SK-N-SH (cell line): ENCODE data around the gene CNOT1. TPM values are rescaled to one million over a fixed set of nuclear protein-coding genes. Genes with fewer than 3 reads are reported as not detected.

Experiments
- CTCF ChIA-PET: fragments of 300-600, 350-600 bp; formaldehyde crosslinking; extraction: SDS; loops from one replicate; lab custom pipeline; 2021; lab: Yijun Ruan, JAX
- POLR2A ChIA-PET: fragments of 350-600 bp; sonication (Branson Sonifier 250); formaldehyde crosslinking; extraction: SDS; loops from one replicate; lab custom pipeline; 2020; ENCODE audit warnings: antibody characterized with exemption, inconsistent platforms; lab: Yijun Ruan, JAX
- DNase-seq: peaks from one replicate; pipeline ENCODE4 v3.0.0; 2012
- H2AFZ ChIP-seq: fragments of 200-600 bp; sonication (generic); 2 replicates; pipeline ENCODE4 v1.8.1; 2016; ENCODE audit warnings: antibody characterized with exemption, mild to moderate bottlenecking, low read depth
- H3F3A ChIP-seq: fragments of 200-600 bp; sonication (generic); replicated peaks from 2 replicates; pipeline ENCODE3; 2016; ENCODE audit warnings: antibody characterized with exemption, mild to moderate bottlenecking; ENCODE audit not compliant: insufficient read depth
- H3K27ac ChIP-seq, 2 experiments: fragments of 200-500 bp in 1 of 2; fragments of 200-600 bp in 1 of 2; sonication (Bioruptor generic) in 1 of 2; sonication (generic), shearing (Covaris generic) in 1 of 2; 2 replicates each; pipeline versions ENCODE4 v1.5.1 to v1.6.1; 2014 to 2016; ENCODE audit warnings: low read depth in 2 of 2, inconsistent platforms in 1 of 2, low read length in 1 of 2, mild to moderate bottlenecking in 1 of 2, mixed read lengths in 1 of 2
- H3K27me3 ChIP-seq: fragments of 200-600 bp; sonication (generic), shearing (Covaris generic); 2 replicates; pipeline ENCODE4 v1.6.1; 2016; ENCODE audit warnings: mixed run types; ENCODE audit not compliant: insufficient read depth
- H3K36me3 ChIP-seq, 2 experiments: fragments of 200-500 bp in 1 of 2; fragments of 200-600 bp in 1 of 2; sonication (Bioruptor generic) in 1 of 2; sonication (generic) in 1 of 2; replicated peaks in 1 of 2; 2 replicates each; pipeline versions ENCODE3 to v1.5.1; 2014 to 2016; ENCODE audit warnings: low read length in 1 of 2, mild to moderate bottlenecking in 1 of 2; ENCODE audit not compliant: insufficient read depth in 2 of 2, control insufficient read depth in 1 of 2
- H3K4me1 ChIP-seq, 2 experiments: fragments of 200-500 bp in 1 of 2; fragments of 200-600 bp in 1 of 2; sonication (Bioruptor generic) in 1 of 2; sonication (generic), shearing (Covaris generic) in 1 of 2; 2 replicates each; pipeline versions ENCODE4 v1.5.1 to v1.6.1; 2014 to 2016; ENCODE audit warnings: low read depth in 1 of 2, low read length in 1 of 2, mixed run types in 1 of 2; ENCODE audit not compliant: insufficient read depth in 2 of 2, control insufficient read depth in 1 of 2
- H3K4me2 ChIP-seq: fragments of 200-600 bp; sonication (generic), shearing (Covaris generic); 2 replicates; pipeline ENCODE4 v1.6.1; 2017; ENCODE audit warnings: mixed run types
- H3K4me3 ChIP-seq, 2 experiments: fragments of 200-500 bp in 1 of 2; fragments of 200-600 bp in 1 of 2; sonication (Bioruptor generic) in 1 of 2; sonication (generic), shearing (Covaris generic) in 1 of 2; 2 replicates each; pipeline versions ENCODE4 v1.5.1 to v1.8.1; 2014 to 2016; ENCODE audit warnings: low read depth in 2 of 2, inconsistent platforms in 1 of 2, low read length in 1 of 2, mild to moderate bottlenecking in 1 of 2, mixed read lengths in 1 of 2, moderate library complexity in 1 of 2
- H3K79me2 ChIP-seq: fragments of 200-600 bp; sonication (generic); 2 replicates; pipeline ENCODE4 v1.8.1; 2017; ENCODE audit warnings: mild to moderate bottlenecking; ENCODE audit not compliant: insufficient read depth
- H3K9ac ChIP-seq: fragments of 200-600 bp; sonication (generic); 2 replicates; pipeline ENCODE4 v1.6.1; 2017; ENCODE audit warnings: mixed run types
- H3K9me2 ChIP-seq: fragments of 200-600 bp; sonication (generic); 2 replicates; pipeline ENCODE4 v1.6.1; 2017; ENCODE audit warnings: mixed run types
- H3K9me3 ChIP-seq: fragments of 200-600 bp; sonication (generic); 2 replicates; pipeline ENCODE4 v1.6.1; 2017; ENCODE audit warnings: mixed run types, mild to moderate bottlenecking, moderate library complexity
- H4K20me1 ChIP-seq: fragments of 200-600 bp; sonication (generic); 2 replicates; pipeline ENCODE4 v1.6.1; 2017; ENCODE audit warnings: mild to moderate bottlenecking, mixed run types; ENCODE audit not compliant: insufficient read depth
- CHD2 ChIP-seq: fragments of 150-350 bp; IDR thresholded peaks from 2 replicates; pipeline ENCODE4 v1.6.1; 2018; ENCODE audit warnings: low read length; ENCODE audit not compliant: partially characterized antibody
- ELF1 ChIP-seq: IDR thresholded peaks from 2 replicates; pipeline ENCODE4 v1.4.0; 2012
- EP300 ChIP-seq, 2 experiments: IDR thresholded peaks; 2 replicates each; pipeline versions ENCODE4 v1.4.0 to v1.6.1; 2012; ENCODE audit warnings: borderline replicate concordance in 1 of 2, low read depth in 1 of 2, low read length in 1 of 2
- FOSL2 ChIP-seq: IDR thresholded peaks from 2 replicates; pipeline ENCODE4 v1.4.0; 2012; ENCODE audit warnings: low read depth, mild to moderate bottlenecking, moderate library complexity, borderline replicate concordance
- FOXJ3 ChIP-seq: sonication (generic); formaldehyde crosslinking; IDR thresholded peaks from 2 replicates; pipeline ENCODE4 v1.5.1; 2020; ENCODE audit warnings: mild to moderate bottlenecking, missing genetic modification reagents
- FOXM1 ChIP-seq: IDR thresholded peaks from 2 replicates; pipeline ENCODE4 v1.4.0; 2012; ENCODE audit warnings: low read depth, mild to moderate bottlenecking
- MAX ChIP-seq: IDR thresholded peaks from 2 replicates; pipeline ENCODE4 v1.4.0; 2012; ENCODE audit warnings: low read depth
- MEF2A ChIP-seq: IDR thresholded peaks from 2 replicates; pipeline ENCODE4 v1.4.0; 2012; ENCODE audit warnings: low read depth, borderline replicate concordance
- MXI1 ChIP-seq: IDR thresholded peaks from 2 replicates; pipeline ENCODE4 v1.6.1; 2012; ENCODE audit warnings: mild to moderate bottlenecking, low read depth, low read length, improper control_type of control experiment
- NFIC ChIP-seq: IDR thresholded peaks from 2 replicates; pipeline ENCODE4 v1.4.0; 2012; ENCODE audit warnings: borderline replicate concordance
- POLR2AphosphoS5 ChIP-seq: IDR thresholded peaks from 2 replicates; pipeline ENCODE4 v1.6.1; 2012; ENCODE audit warnings: low read depth, low read length
- REST ChIP-seq: IDR thresholded peaks from 2 replicates; pipeline ENCODE4 v1.6.1; 2012; ENCODE audit warnings: mild to moderate bottlenecking, low read depth, low read length, moderate library complexity
- RFX5 ChIP-seq: IDR thresholded peaks from 2 replicates; pipeline ENCODE4 v1.6.1; 2012; ENCODE audit warnings: mild to moderate bottlenecking, improper control_type of control experiment, low read length
- SIN3A ChIP-seq: IDR thresholded peaks from 2 replicates; pipeline ENCODE4 v1.6.1; 2012; ENCODE audit warnings: low read depth, mild to moderate bottlenecking, low read length, moderate library complexity, borderline replicate concordance
- TAF1 ChIP-seq: IDR thresholded peaks from 2 replicates; pipeline ENCODE4 v1.6.1; 2012; ENCODE audit warnings: low read depth, mild to moderate bottlenecking, low read length, moderate library complexity, borderline replicate concordance
- TCF12 ChIP-seq: IDR thresholded peaks from 2 replicates; pipeline ENCODE4 v1.4.0; 2012
- USF2 ChIP-seq: fragments of 150-350 bp; IDR thresholded peaks from 2 replicates; pipeline ENCODE4 v1.6.1; 2017; ENCODE audit warnings: antibody characterized with exemption, low read length, low read depth, borderline replicate concordance
- YY1 ChIP-seq: IDR thresholded peaks from 2 replicates; pipeline ENCODE4 v1.4.0; 2012; ENCODE audit warnings: low read depth, mild to moderate bottlenecking
- WGBS: methylation state at CpG from one replicate; pipeline ENCODE4 v1.1.6; 2017; ENCODE audit warnings: low lambda C conversion rate; 5-methylcytosine and 5-hydroxymethylcytosine counted together
- polyA plus RNA-seq, 3 experiments: library from polyadenylated mRNA; depleted of rRNA; stranded (reverse); fragments of >200 nt; gene quantifications; 2 replicates each; pipeline ENCODE4 v1.2.3, GENCODE V29; 2012

The CNOT1 gene
- polyA plus RNA-seq, 1 of the 3 experiments (the other 2 are of a cell fraction), result 77.8 TPM

- H2AFZ ChIP-seq, result no peak overlapping the region
- ChIA-PET POLR2A (no interaction called here), CTCF (interaction anchor here (0.6 to 10.3 kb wide), 7 partner anchors 11 to 182 kb away, joined by 3 to 62 read pairs (median 4); no protein-coding TSS in a partner anchor)
These were observed 110.7 kb downstream of the CNOT1 start for GRCh38 chr16:58518980-58519368.

GRCh38 chr16:58518083-58518979, 111.3 kb downstream of the CNOT1 start:
- CTCF ChIA-PET, result interaction anchor here (0.6 to 10.3 kb wide), 10 partner anchors 12 to 238 kb away, joined by 3 to 62 read pairs (median 4); no protein-coding TSS in a partner anchor
- DNase-seq, result no peak

More at GRCh38 chr16:58518980-58519368, 110.7 kb downstream of the CNOT1 start:
- Histone ChIP-seq H3K27me3 (no peaks in the 10 kb centered on the region), H3K4me2 (no peak overlapping the region), H3F3A (peaks cover 36% of the 10 kb centered on the region), H3K9me2 (no peaks in the 10 kb centered on the region), H3K9me3 (no peaks in the 10 kb centered on the region), H4K20me1 (0 out of 2 replicates have a peak, but pooled peaks cover 3% of the 10 kb centered on the region), H3K27ac (no peak overlapping the region), H3K4me1 (peaks cover 0 to 8% of the 10 kb centered on the region in 2 experiments; a peak in 1 of 4 replicates), H3K79me2 (no peaks in the 10 kb centered on the region; the same call in 1 of the 2 replicates), H3K9ac (no peak overlapping the region), H3K36me3 (peaks cover 68 to 73% of the 10 kb centered on the region in 2 experiments), H3K4me3 (no peak overlapping the region)
- no peak for TF ChIP-seq SIN3A
- no peak for TF ChIP-seq NFIC
- no peak for TF ChIP-seq FOSL2
- TF ChIP-seq CHD2, result no peak
- no peak for TF ChIP-seq TAF1
- TF ChIP-seq POLR2AphosphoS5, result no peak
- no peak for TF ChIP-seq YY1
- TF ChIP-seq TCF12, result no peak
- no peak for TF ChIP-seq FOXM1
- no peak for TF ChIP-seq MEF2A
- no peak for TF ChIP-seq EP300 (IDR thresholded peaks at IDR 0.05; ENCODE audit: borderline replicate concordance in 1 of 2, low read depth in 1 of 2, low read length in 1 of 2)
- 92% methylated on average over 1 of the region's 1 CpG for WGBS
- no peak for DNase-seq

More at GRCh38 chr16:58518083-58518979, 111.3 kb downstream of the CNOT1 start:
- 86% methylated on average over 8 of the region's 8 CpGs for WGBS
- Histone ChIP-seq H3K9me3 (no peaks in the 10 kb centered on the region), H3K4me2 (no peak overlapping the region), H3K36me3 (peaks cover 63 to 66% of the 10 kb centered on the region in 2 experiments), H3K4me1 (peaks cover 0 to 8% of the 10 kb centered on the region in 2 experiments; a peak in 1 of 4 replicates), H4K20me1 (0 out of 2 replicates have a peak, but pooled peaks cover 3% of the 10 kb centered on the region), H3K4me3 (no peak overlapping the region), H2AFZ (no peak overlapping the region), H3K9ac (no peak overlapping the region), H3K79me2 (no peaks in the 10 kb centered on the region; the same call in 1 of the 2 replicates), H3K27ac (no peak overlapping the region), H3F3A (peaks cover 32% of the 10 kb centered on the region), H3K27me3 (no peaks in the 10 kb centered on the region), H3K9me2 (no peaks in the 10 kb centered on the region)
- POLR2A ChIA-PET, result interaction anchor here (1.1 kb wide), 1 partner anchor 142 kb away, joined by 3 read pairs; no protein-coding TSS in a partner anchor
- no peak for TF ChIP-seq MXI1
- no peak for TF ChIP-seq ELF1
- TF ChIP-seq FOXM1, result no peak
- TF ChIP-seq FOXJ3 (CRISPR knock-in tag), result no peak
- TF ChIP-seq MAX, result no peak
- no peak for TF ChIP-seq POLR2AphosphoS5
- TF ChIP-seq USF2, result no peak
- no peak for TF ChIP-seq RFX5
- no peak for TF ChIP-seq REST
- TF ChIP-seq EP300 (IDR thresholded peaks at IDR 0.05; ENCODE audit: borderline replicate concordance in 1 of 2, low read depth in 1 of 2, low read length in 1 of 2), result no peak
